Fibroblast of the aortic adventitia (primary cell): Measurements from ENCODE around the gene KCNF1. TPM values are rescaled to one million over a fixed set of nuclear protein-coding genes. Genes with fewer than 3 reads are reported as not detected.

ENCODE experiments used
- DNase-seq: peaks from one replicate; pipeline ENCODE4 v3.0.0-alpha.2; 2010; ENCODE audit warnings: low read depth
- H3K4me3 ChIP-seq: 2 replicates; pipeline ENCODE4 v1.5.1; 2011; ENCODE audit warnings: low read depth, mild to moderate bottlenecking, control low read depth, low read length, moderate library complexity
- total RNA-seq: library from RNA; depleted of rRNA; stranded (reverse); fragments of >200 nt; gene quantifications from 2 replicates; pipeline ENCODE4 v1.2.3, GENCODE V29; 2012; ENCODE audit warnings: low replicate concordance
- TF ChIP-seq, protein P1 (sequence below): IDR thresholded peaks from 2 replicates; pipeline ENCODE4 v1.5.1; 2011; ENCODE audit warnings: mild to moderate bottlenecking, low read length, control low read depth, inconsistent platforms; ENCODE audit not compliant: insufficient read depth

KCNF1 gene
- total RNA-seq, 1 donor, result not detected

GRCh38 chr2:10919410-10919770 is 7.7 kb downstream of the KCNF1 start:
- TF ChIP-seq, protein P1, sequence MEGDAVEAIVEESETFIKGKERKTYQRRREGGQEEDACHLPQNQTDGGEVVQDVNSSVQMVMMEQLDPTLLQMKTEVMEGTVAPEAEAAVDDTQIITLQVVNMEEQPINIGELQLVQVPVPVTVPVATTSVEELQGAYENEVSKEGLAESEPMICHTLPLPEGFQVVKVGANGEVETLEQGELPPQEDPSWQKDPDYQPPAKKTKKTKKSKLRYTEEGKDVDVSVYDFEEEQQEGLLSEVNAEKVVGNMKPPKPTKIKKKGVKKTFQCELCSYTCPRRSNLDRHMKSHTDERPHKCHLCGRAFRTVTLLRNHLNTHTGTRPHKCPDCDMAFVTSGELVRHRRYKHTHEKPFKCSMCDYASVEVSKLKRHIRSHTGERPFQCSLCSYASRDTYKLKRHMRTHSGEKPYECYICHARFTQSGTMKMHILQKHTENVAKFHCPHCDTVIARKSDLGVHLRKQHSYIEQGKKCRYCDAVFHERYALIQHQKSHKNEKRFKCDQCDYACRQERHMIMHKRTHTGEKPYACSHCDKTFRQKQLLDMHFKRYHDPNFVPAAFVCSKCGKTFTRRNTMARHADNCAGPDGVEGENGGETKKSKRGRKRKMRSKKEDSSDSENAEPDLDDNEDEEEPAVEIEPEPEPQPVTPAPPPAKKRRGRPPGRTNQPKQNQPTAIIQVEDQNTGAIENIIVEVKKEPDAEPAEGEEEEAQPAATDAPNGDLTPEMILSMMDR, result no peak
- no peak for DNase-seq
- H3K4me3 ChIP-seq, result no peak overlapping the region

DNA sequence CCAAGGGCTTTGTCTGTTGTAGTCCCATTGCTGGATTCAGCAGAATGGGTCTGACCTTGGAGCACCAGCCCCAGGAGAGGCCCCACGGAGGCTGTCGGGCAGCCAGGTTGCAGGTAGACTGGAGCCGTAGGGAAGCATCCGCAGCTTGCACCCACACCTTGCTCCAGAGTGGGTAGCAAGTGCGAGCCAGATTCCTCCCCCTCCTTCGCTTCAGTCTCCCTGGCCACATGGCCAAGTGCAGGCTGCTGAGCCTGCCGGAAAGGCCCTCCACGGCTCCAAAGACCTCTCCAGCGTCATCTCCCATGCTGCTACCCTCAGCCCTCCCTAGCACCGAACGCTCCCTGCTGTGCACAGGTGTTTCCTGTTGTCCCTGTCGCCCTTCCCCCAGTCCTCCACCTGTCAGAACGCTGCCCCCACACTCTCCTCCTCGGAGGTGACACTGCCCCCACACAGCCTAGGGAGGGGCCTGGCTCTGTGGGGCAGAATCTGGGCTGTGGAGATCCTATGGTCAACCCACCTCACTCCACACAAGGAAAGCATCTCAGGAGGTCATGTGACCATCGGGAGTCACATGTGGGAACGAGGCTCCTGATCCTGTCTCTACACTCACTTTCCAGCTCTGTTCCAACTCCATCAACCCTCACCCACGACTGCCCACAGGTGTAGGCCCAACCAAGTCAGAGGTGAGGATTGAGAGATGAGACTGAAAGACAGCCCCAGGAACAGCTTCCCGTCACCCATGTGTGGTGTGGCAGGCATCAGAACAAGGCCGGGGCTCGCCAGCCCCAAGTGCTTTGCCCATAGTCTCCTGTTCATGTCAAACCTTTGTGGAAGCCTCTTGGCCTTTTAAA is 8.3 kb downstream of the KCNF1 start:
- TF ChIP-seq, protein P1, result no peak

DNA sequence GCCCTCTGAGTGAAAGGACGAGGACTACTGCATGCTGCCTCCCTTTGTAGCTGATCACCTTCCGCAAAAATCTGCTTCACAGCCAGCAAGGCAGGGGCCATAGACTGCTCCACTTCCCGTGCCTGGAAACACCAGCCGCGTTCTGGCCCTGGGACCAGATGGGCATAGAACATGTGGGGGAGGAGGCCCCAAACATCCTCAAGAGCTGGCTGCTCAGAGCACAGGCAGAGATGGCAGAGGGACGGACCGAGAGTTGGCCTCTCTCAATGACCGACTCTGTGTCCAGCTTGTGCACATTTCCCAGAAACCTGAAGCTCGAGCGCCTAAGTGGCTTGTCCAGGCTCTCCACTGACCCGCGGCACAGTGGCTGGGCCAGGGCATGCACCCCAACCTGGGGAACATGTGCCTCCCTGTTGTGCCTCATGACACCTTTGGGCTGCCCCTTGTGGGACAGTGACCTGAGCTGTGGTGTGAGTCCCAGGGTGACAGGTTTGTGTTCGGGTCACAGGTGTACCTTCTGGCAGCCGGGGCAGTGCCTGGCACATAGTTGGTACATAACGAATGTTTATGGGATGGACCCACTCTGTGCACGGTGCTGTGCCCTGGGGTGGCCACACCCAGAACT is 9.1 kb downstream of the KCNF1 start:
- no peak for DNase-seq
- H3K4me3 ChIP-seq, result no peak overlapping the region
- TF ChIP-seq, protein P1, result no peak

More for the DNA sequence above, 8.3 kb downstream of the KCNF1 start:
- no peak overlapping the region for H3K4me3 ChIP-seq
- no peak for DNase-seq

GRCh38 chr2:10921525-10921924 is 9.8 kb downstream of the KCNF1 start:
- no peak overlapping the region for H3K4me3 ChIP-seq
- TF ChIP-seq, protein P1, result no peak
- no peak for DNase-seq

- DNase-seq, result no peak
- TF ChIP-seq, protein P1, result no peak
- H3K4me3 ChIP-seq, result no peak overlapping the region
Measured at GRCh38 chr2:10922307-10923007, 10.7 kb downstream of the KCNF1 start.

GRCh38 chr2:10923008-10923375 is 11.3 kb downstream of the KCNF1 start:
- TF ChIP-seq, protein P1, result no peak
- DNase-seq, result no peak
- H3K4me3 ChIP-seq, result no peak overlapping the region
